Testis (tissue), 3 donors: Measurements from ENCODE around the gene GLRX3. TPM values are rescaled to one million over a fixed set of nuclear protein-coding genes. Genes with fewer than 3 reads are reported as not detected.

Experiments
- DNase-seq: peaks from one replicate; pipeline ENCODE4 v3.0.0-alpha.2; 2019
- H3K27ac ChIP-seq, 2 donors: fragments of 200-600 bp; sonication (generic); one replicate each; pipeline ENCODE4 v1.5.1; 2019
- H3K27me3 ChIP-seq: fragments of 200-600 bp; sonication (generic); one replicate; pipeline ENCODE4 v1.5.1; 2019
- H3K36me3 ChIP-seq: fragments of 200-600 bp; sonication (generic); one replicate; pipeline ENCODE4 v1.5.1; 2017; ENCODE audit warnings: low read depth; ENCODE audit errors: missing control alignments
- H3K4me1 ChIP-seq: fragments of 200-600 bp; sonication (generic); one replicate; pipeline ENCODE4 v1.5.1; 2019
- H3K4me3 ChIP-seq, 2 donors: fragments of 200-600 bp; sonication (generic); one replicate each; pipeline ENCODE4 v1.5.1; 2017 to 2019
- H3K9me3 ChIP-seq: fragments of 200-600 bp; sonication (generic); one replicate; pipeline ENCODE4 v1.5.1; 2017
- POLR2A ChIP-seq: fragments of 450-650 bp; IDR thresholded peaks from one replicate; pipeline ENCODE4 v1.6.1; 2017; ENCODE audit warnings: antibody characterized with exemption, mild to moderate bottlenecking, moderate library complexity
- WGBS, 2 donors: methylation state at CpG; one replicate each; pipeline ENCODE4 v1.1.5; 2018; 5-methylcytosine and 5-hydroxymethylcytosine counted together
- intact Hi-C: fragments of 100-400 bp; cut with DNase I; formaldehyde crosslinking; loops from one replicate; pipeline ENCODE4 v1.15.1; 2023; ENCODE audit warnings: low total_unique reads
- polyA plus RNA-seq: library from polyadenylated mRNA; stranded (reverse); fragments of 350-450 nt; fragmentation: Illumina TruSeq; extraction: RNeasy Lipid Tissue Mini Kit (QIAGEN cat#74804); gene quantifications from one replicate; pipeline ENCODE4 v1.2.3, GENCODE V29; 2014; ENCODE audit warnings: low read depth, low replicate concordance; ENCODE audit not compliant: insufficient read depth
- total RNA-seq, 2 donors: library from RNA; depleted of rRNA; stranded (reverse); fragments of >200 nt; gene quantifications; one replicate each; pipeline ENCODE4 v1.2.3, GENCODE V29; 2016
- TF ChIP-seq, protein P1 (sequence below), 3 experiments: fragments of 450-650 bp in 2 of 3; fragments of 200-600 bp in 1 of 3; sonication (generic) in 1 of 3; IDR thresholded peaks; one replicate each; pipeline ENCODE4 v1.5.1; 2016 to 2019; ENCODE audit warnings: antibody characterized with exemption in 3 of 3, mild to moderate bottlenecking in 2 of 3, moderate library complexity in 1 of 3

Gene GLRX3
- total and polyA plus RNA-seq, 3 donors from 2014 or later: 60.8 to 141 (median 63.5) TPM

DNA sequence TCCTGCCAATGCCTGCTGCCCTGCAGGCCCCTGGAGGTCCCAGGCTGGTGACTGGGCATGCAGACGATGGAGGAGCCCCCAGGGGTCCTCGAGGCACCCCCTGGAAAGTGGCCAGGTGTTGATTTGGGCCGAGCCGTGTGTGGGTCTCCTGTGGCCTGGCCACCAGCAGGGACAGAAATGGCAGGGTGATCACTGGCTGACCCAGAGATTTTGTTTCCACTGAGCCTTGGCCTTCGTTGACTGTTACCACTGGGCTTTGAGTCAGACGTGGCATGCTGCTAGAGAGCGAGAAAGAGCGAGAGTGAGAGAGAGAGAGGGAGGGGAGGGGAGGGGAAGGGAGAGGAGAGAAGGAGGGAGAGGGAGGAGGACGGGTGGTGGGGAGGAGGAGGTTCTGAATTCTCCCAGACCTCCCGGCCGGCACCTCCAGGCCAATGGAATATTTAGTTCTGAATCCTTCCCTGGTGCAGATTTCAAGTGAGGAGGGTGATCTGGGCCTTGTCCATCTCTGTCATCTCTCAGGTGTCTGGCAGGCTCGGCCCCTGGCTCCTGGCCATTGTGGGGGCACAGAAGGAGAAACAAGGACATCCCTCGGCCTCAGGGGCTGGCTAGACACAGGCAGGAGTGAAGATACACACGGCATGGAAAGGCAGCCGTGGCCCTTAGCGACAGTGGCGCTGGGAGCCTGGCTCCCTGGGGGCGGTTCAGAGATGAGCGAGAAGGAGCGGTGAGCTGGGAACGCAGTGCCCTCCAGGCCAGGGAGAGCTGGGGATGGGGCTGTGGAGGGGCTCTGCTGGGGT is 58.2 kb downstream of the GLRX3 start:
- peaks cover 6% of the 10 kb centered on the region for H3K4me1 ChIP-seq
- H3K27me3 ChIP-seq: no peaks in the 10 kb centered on the region
- no peak overlapping the region for H3K4me3 ChIP-seq
- H3K9me3 ChIP-seq: no peaks in the 10 kb centered on the region
- intact Hi-C loops: no loop called here
- H3K36me3 ChIP-seq: no peaks in the 10 kb centered on the region
- DNase-seq: no peak
- H3K27ac ChIP-seq: no peak overlapping the region
- 71 to 72% methylated on average over 18 to 21 of the region's 21 CpGs for WGBS, 2 donors
- TF ChIP-seq, protein P1, sequence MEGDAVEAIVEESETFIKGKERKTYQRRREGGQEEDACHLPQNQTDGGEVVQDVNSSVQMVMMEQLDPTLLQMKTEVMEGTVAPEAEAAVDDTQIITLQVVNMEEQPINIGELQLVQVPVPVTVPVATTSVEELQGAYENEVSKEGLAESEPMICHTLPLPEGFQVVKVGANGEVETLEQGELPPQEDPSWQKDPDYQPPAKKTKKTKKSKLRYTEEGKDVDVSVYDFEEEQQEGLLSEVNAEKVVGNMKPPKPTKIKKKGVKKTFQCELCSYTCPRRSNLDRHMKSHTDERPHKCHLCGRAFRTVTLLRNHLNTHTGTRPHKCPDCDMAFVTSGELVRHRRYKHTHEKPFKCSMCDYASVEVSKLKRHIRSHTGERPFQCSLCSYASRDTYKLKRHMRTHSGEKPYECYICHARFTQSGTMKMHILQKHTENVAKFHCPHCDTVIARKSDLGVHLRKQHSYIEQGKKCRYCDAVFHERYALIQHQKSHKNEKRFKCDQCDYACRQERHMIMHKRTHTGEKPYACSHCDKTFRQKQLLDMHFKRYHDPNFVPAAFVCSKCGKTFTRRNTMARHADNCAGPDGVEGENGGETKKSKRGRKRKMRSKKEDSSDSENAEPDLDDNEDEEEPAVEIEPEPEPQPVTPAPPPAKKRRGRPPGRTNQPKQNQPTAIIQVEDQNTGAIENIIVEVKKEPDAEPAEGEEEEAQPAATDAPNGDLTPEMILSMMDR (IDR thresholded peaks at IDR 0.05): no peak
- TF ChIP-seq POLR2A: no peak

DNA sequence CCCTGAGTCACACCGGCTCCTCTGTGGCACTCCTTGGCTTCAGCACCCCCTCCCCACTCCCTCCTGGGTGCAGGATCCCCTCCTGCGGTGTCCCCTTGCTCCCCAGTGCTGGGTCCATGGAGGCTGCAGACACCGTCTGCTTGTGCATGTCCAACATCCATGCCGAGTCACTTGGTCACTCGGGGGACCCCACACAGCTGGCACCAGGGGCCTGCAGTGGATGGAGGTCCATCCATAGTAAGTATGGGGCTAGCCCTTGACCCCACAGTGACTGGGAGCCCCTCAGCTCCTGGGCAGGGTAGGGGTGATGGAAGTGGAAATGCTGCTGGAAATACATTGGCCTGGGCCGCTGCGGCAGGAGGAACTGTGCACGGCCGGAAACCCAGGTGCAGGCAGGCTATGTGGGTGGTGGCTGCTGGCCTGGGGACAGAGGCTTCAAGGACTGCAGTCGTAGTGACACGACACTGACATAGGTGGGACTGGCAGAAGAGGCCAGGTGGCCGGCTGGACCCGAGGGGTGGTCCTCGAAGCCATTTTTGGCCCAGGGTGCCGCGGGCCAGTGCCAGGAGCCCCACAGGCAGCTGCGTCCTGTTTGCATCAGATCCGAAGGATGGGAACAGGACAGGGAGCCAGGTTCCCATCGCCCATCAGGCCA is 58.9 kb downstream of the GLRX3 start:
- H3K27me3 ChIP-seq: no peaks in the 10 kb centered on the region
- no peak overlapping the region for H3K27ac ChIP-seq
- no peaks in the 10 kb centered on the region for H3K9me3 ChIP-seq
- intact Hi-C loops: no loop called here
- peaks cover 6% of the 10 kb centered on the region for H3K4me1 ChIP-seq
- no peaks in the 10 kb centered on the region for H3K36me3 ChIP-seq
- no peak for DNase-seq
- no peak overlapping the region for H3K4me3 ChIP-seq
- TF ChIP-seq, protein P1 (IDR thresholded peaks at IDR 0.05): no peak
- no peak for TF ChIP-seq POLR2A
- 71 to 91% methylated on average over 3 to 19 of the region's 19 CpGs for WGBS, 2 donors

DNA sequence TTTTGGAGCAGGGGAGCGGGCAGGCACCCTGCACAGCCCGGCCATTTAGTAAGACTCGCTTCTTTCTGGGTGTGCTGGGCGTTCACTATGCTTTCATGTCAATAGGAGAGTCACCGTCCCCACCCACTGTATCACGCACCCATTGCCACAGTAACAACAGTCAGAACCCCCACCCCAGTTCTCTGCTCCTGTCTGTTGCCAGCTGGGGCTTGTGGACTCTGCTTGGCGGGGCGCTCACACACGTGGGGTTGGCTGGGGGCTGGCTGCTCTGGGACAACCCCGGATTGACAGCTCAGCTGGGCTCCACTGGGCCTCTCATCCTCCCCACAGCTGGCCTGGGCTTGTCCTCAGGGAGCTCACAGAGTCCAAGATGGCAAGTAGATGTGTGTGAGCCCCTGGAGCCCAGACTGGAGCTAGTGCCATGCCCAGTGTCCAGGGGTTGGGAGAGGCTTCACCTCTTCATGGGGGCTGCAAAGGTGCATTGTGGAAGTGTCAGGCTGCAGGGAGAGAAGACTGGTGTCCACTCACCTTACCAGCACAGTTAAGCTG is 59.6 kb downstream of the GLRX3 start:
- TF ChIP-seq, protein P1 (IDR thresholded peaks at IDR 0.05): no peak
- TF ChIP-seq POLR2A: no peak
- H3K4me1 ChIP-seq: peaks cover 2% of the 10 kb centered on the region
- H3K4me3 ChIP-seq: no peak overlapping the region
- 76 to 84% methylated on average over 5 to 10 of the region's 10 CpGs for WGBS, 2 donors
- H3K36me3 ChIP-seq: no peaks in the 10 kb centered on the region
- intact Hi-C loops: no loop called here
- no peaks in the 10 kb centered on the region for H3K27me3 ChIP-seq
- no peak overlapping the region for H3K27ac ChIP-seq
- DNase-seq: no peak
- no peaks in the 10 kb centered on the region for H3K9me3 ChIP-seq

DNA sequence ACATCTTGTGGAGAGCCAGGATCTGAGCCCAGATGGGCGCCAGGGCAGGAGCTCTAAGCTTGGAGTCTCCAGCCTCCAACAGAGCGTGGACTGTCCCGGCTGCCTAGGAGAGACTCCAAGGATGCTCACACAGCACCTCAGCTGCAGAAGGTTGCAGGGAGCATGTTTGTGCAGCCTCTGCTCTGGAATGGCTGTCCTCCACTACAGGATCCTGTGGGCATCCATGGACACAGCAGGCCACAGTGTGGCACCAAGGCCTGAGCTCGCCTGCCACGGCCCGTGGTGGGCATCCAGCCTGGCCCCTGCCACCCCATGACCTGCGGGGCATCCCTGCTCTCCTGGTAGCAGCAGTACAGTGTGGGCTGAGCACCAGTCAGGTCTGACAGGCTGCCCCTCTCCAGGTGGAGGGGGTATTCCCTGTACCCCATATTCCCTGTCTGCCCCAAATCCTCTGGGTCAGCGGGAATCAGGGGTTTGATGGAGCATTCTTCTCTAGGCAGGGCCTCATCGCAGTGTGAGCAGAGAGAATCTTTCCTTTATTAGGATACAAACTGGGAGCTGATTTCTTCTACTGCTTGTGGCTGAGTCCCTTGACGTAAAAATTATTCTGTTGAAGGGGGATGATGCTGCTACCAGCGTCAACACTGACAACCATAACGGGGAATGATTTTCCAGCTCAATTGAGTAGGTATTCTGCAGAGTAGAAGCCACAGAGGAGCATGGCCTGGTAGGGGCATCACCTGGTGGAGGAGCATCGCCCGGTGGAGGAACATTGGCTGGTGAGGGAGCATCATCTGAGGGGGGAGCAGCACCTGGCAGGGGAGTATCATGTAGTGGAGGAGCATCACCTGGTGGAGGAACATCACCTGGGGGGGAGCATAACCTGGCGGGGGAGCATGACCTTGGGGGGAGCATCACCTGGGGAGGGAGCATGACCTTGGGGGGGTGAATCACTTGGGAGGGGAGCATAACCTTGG is 60.6 kb downstream of the GLRX3 start:
- TF ChIP-seq, protein P1 (IDR thresholded peaks at IDR 0.05): no peak
- no peak for TF ChIP-seq POLR2A
- Histone ChIP-seq H3K4me1 (no peaks in the 10 kb centered on the region), H3K27ac (no peak overlapping the region), H3K27me3 (no peaks in the 10 kb centered on the region), H3K4me3 (no peak overlapping the region), H3K9me3 (no peaks in the 10 kb centered on the region), H3K36me3 (no peaks in the 10 kb centered on the region)
- 91 to 95% methylated on average over 7 to 14 of the region's 15 CpGs for WGBS, 2 donors
- intact Hi-C loops: no loop called here
- no peak for DNase-seq
